Measurements from ENCODE around the gene CTSE. TPM values are rescaled to one million over a fixed set of nuclear protein-coding genes. Genes with fewer than 3 reads are reported as not detected.

The CTSE gene
- total RNA-seq, 1 donor from 2014 or later = 5.6 TPM

DNA sequence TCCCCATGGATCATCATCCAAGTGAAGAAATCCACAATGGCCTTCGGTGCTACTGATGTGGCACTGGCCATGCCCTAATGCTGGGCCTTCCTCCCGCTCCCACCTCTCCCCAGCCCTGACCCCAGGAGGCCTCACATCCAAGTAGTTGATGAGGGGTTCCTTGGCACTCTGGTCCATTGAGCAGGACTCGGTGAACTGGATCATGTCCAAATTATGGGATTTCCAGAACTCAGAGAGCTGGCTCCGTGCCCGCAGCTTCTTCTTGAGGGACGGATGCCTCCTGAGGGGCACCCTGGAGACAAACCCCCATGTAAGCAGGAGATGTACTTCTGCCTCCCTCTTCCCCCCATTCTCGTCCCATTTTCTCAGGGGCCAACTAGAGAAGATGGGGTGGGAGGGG is 929 bp downstream of the CTSE start:
- Mint-ChIP-seq H3K4me1 (ENCODE audit: low read depth) (peaks cover 37% of the 10 kb centered on the region), H3K36me3 (ENCODE audit: insufficient read depth) (peaks cover 1% of the 10 kb centered on the region), H3K27ac (no peak overlapping the region), H3K27me3 (peaks cover 5% of the 10 kb centered on the region), H3K4me3 (ENCODE audit: low read depth) (no peak overlapping the region), H3K9me3 (ENCODE audit: low read depth) (peaks cover 6% of the 10 kb centered on the region)
- no peak for DNase-seq (ENCODE audit: low spot score, unreplicated experiment)
- TF ChIP-seq, protein P1, sequence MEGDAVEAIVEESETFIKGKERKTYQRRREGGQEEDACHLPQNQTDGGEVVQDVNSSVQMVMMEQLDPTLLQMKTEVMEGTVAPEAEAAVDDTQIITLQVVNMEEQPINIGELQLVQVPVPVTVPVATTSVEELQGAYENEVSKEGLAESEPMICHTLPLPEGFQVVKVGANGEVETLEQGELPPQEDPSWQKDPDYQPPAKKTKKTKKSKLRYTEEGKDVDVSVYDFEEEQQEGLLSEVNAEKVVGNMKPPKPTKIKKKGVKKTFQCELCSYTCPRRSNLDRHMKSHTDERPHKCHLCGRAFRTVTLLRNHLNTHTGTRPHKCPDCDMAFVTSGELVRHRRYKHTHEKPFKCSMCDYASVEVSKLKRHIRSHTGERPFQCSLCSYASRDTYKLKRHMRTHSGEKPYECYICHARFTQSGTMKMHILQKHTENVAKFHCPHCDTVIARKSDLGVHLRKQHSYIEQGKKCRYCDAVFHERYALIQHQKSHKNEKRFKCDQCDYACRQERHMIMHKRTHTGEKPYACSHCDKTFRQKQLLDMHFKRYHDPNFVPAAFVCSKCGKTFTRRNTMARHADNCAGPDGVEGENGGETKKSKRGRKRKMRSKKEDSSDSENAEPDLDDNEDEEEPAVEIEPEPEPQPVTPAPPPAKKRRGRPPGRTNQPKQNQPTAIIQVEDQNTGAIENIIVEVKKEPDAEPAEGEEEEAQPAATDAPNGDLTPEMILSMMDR (IDR thresholded peaks at IDR 0.05; ENCODE audit: unreplicated experiment) = no peak

DNA sequence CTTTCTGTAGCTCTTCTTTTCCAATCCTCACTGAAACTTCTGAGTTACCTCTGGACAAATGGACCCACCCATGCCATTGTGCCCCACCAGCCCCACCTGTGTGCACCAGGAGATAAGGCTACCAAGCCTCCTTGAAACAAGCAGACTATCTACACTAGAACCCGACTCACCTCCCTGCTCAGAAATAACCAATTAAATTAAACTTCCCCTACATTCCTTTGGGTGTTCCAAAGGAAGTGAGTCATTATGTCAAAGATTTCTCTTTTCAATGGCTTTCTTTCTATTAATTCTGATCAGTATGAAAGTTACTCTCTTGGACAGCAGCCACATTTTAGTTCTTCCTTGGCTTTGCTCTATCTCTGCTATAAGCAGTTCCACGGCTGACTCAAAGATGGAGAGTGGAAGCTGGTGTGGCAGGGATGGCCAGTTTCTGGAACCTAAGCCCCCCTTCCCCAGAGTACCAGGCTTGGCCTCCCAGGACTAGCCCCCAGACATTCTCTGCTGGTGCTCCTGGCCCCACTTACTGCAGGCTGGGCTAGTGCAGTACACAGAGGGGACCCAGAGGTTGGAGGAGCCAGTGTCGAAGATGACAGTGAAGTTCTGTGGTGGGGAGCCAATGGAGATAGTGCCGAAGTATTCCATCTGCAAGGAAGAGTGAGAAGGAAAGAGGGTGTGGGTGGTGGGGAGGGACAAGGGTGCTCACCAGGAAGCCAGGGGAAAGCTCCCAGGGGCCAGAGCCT is 1.9 kb downstream of the CTSE start:
- H3K9me3 Mint-ChIP-seq (ENCODE audit: low read depth) = peaks cover 5% of the 10 kb centered on the region
- H3K4me1 Mint-ChIP-seq (ENCODE audit: low read depth) = peaks cover 37% of the 10 kb centered on the region
- H3K27ac Mint-ChIP-seq = peak overlapping the region; percentile 56
- DNase-seq (ENCODE audit: low spot score, unreplicated experiment) = no peak
- H3K4me3 Mint-ChIP-seq (ENCODE audit: low read depth) = no peak overlapping the region
- TF ChIP-seq, protein P1 (IDR thresholded peaks at IDR 0.05; ENCODE audit: unreplicated experiment) = no peak
- H3K27me3 Mint-ChIP-seq = no peaks in the 10 kb centered on the region
- peaks cover 2% of the 10 kb centered on the region for H3K36me3 Mint-ChIP-seq (ENCODE audit: insufficient read depth)

DNA sequence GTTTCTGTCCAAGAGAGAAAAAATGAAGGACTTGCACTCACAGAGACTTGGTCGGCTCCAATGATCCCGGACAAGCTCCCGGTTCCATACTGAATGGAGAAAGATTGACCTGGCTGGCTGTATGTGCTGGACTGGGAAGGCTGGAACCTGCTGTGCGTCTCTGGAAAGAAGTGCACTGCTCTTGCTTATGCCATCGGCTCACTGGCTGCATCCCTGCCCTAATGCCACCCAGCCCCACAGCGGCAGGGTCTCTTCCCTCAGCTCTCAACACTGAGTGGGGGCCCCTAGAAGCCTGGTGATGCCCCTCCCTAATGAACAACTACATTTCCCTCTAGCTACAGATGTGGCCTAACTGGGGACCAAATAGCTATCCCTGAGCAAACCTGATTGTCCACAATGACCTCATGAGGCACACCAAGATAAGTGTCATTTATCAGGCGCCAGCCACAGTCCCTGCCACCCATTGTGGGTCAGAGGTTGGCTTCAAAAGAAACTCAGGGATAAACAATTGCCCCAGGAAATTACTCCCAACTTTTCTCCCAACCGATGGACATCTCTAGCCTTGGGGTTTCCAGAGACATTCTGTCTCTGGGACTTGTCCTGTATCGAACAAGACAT is 2.6 kb downstream of the CTSE start:
- no peak overlapping the region for H3K4me3 Mint-ChIP-seq (ENCODE audit: low read depth)
- peaks cover 2% of the 10 kb centered on the region for H3K36me3 Mint-ChIP-seq (ENCODE audit: insufficient read depth)
- H3K27me3 Mint-ChIP-seq = no peaks in the 10 kb centered on the region
- H3K9me3 Mint-ChIP-seq (ENCODE audit: low read depth) = peaks cover 5% of the 10 kb centered on the region
- TF ChIP-seq, protein P1 (IDR thresholded peaks at IDR 0.05; ENCODE audit: unreplicated experiment) = no peak
- DNase-seq (ENCODE audit: low spot score, unreplicated experiment) = no peak
- peaks cover 37% of the 10 kb centered on the region for H3K4me1 Mint-ChIP-seq (ENCODE audit: low read depth)
- peak overlapping the region; percentile 21 for H3K27ac Mint-ChIP-seq

DNA sequence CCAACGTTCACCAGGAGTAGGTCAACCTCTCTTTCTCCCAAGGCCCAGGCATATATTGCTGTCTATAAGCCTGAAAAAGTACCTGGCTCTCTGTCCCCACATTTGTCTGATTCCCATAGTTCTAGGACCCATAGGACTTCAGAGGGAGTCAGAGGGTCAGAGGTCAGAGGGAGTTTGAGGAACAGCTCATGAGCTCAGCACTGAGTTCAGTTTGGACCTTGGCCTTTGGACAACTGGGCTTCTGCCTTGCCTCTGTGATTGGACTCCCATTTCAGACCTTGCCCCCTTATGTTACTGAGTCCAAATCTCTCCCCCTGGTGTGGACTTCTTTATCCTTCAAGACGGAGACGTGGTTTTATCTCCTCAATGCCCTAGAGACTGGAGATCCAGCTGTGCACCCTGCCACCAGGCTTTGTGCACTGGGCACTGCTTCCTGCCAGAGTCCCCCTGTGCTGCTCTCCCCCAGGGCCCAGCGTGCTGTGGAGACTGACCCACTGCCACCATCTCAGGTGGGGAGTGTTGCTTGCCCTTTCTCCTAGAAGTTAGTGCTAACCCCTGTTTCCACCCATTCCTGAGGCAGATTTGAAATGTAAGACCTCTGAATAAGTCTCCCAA is 3.2 kb downstream of the CTSE start:
- no peak overlapping the region for H3K27ac Mint-ChIP-seq
- no peaks in the 10 kb centered on the region for H3K27me3 Mint-ChIP-seq
- TF ChIP-seq, protein P1 (IDR thresholded peaks at IDR 0.05; ENCODE audit: unreplicated experiment) = no peak
- peaks cover 2% of the 10 kb centered on the region for H3K36me3 Mint-ChIP-seq (ENCODE audit: insufficient read depth)
- H3K9me3 Mint-ChIP-seq (ENCODE audit: low read depth) = peaks cover 5% of the 10 kb centered on the region
- no peak for DNase-seq (ENCODE audit: low spot score, unreplicated experiment)
- no peak overlapping the region for H3K4me3 Mint-ChIP-seq (ENCODE audit: low read depth)
- peaks cover 35% of the 10 kb centered on the region for H3K4me1 Mint-ChIP-seq (ENCODE audit: low read depth)

DNA sequence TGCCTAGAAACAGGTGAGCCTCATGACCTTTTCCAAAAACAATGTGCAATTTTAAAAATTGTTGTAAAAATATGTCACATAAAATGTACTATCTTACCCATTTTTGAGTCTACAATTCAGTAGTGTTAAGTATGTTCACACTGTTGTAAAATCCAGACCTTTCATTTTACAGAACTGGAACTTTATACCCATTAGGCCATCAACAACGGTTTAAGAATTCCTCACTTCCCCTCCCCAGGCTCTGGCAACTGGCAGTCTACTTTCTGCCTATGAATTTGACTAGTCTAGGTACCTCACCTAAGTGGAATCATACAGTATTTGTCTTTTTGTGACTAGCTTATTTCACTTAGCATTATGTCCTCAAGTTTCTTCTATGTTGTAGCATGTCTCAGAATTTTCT is 8.6 kb downstream of the CTSE start:
- H3K4me3 Mint-ChIP-seq (ENCODE audit: low read depth) = no peak overlapping the region
- H3K27ac Mint-ChIP-seq = no peak overlapping the region
- H3K27me3 Mint-ChIP-seq = peaks cover 9% of the 10 kb centered on the region
- TF ChIP-seq, protein P1 (IDR thresholded peaks at IDR 0.05; ENCODE audit: unreplicated experiment) = no peak
- H3K36me3 Mint-ChIP-seq (ENCODE audit: insufficient read depth) = peaks cover 2% of the 10 kb centered on the region
- peaks cover 3% of the 10 kb centered on the region for H3K4me1 Mint-ChIP-seq (ENCODE audit: low read depth)
- peaks cover 5% of the 10 kb centered on the region for H3K9me3 Mint-ChIP-seq (ENCODE audit: low read depth)
- no peak for DNase-seq (ENCODE audit: low spot score, unreplicated experiment)
